GM23338 (cell line): Measurements from ENCODE around the gene ZNF426. TPM values are rescaled to one million over a fixed set of nuclear protein-coding genes. Genes with fewer than 3 reads are reported as not detected.

Experiments used
- ATAC-seq: fragments of 200-7000 bp; cut with Tn5 transposase; 3 replicates; pipeline ENCODE4 v1.9.1; 2020
- DNase-seq: peaks from one replicate; pipeline ENCODE4 v3.0.0-alpha.2; 2015; ENCODE audit warnings: low spot score
- H2AFZ ChIP-seq: fragments of 200-600 bp; sonication (generic); 2 replicates; pipeline ENCODE4 v1.8.0; 2016; ENCODE audit warnings: antibody characterized with exemption, mild to moderate bottlenecking, moderate library complexity
- H3F3A ChIP-seq: fragments of 200-600 bp; sonication (generic); replicated peaks from 2 replicates; pipeline ENCODE4 v1.8.0; 2017; ENCODE audit warnings: antibody characterized with exemption, mixed run types, low read depth
- H3K27ac ChIP-seq: fragments of 200-600 bp; sonication (generic); 2 replicates; pipeline ENCODE4 v1.6.1; 2016; ENCODE audit warnings: low read depth
- H3K27me3 ChIP-seq: fragments of 200-600 bp; sonication (generic); 2 replicates; pipeline ENCODE4 v1.8.0; 2016; ENCODE audit warnings: mild to moderate bottlenecking, mixed run types, moderate library complexity; ENCODE audit not compliant: insufficient read depth
- H3K36me3 ChIP-seq: fragments of 200-600 bp; sonication (generic); 2 replicates; pipeline ENCODE4 v1.8.0; 2016; ENCODE audit warnings: mild to moderate bottlenecking; ENCODE audit not compliant: insufficient read depth
- H3K4me1 ChIP-seq: fragments of 200-600 bp; sonication (generic); 2 replicates; pipeline ENCODE4 v1.8.0; 2016; ENCODE audit warnings: mild to moderate bottlenecking, moderate library complexity; ENCODE audit not compliant: insufficient read depth
- H3K4me2 ChIP-seq: fragments of 200-600 bp; sonication (generic); 2 replicates; pipeline ENCODE4 v1.7.1; 2017; ENCODE audit warnings: mixed run types
- H3K4me3 ChIP-seq: fragments of 200-600 bp; sonication (generic); 2 replicates; pipeline ENCODE4 v1.6.1; 2016; ENCODE audit warnings: mixed run types
- H3K79me2 ChIP-seq: fragments of 200-600 bp; sonication (generic); replicated peaks from 2 replicates; pipeline ENCODE4 v1.8.0; 2017; ENCODE audit warnings: mild to moderate bottlenecking; ENCODE audit not compliant: insufficient read depth
- H3K9me2 ChIP-seq: fragments of 200-600 bp; sonication (generic); 2 replicates; pipeline ENCODE4 v1.8.0; 2017; ENCODE audit not compliant: insufficient read depth
- H4K20me1 ChIP-seq: fragments of 200-600 bp; sonication (generic); replicated peaks from 2 replicates; pipeline ENCODE4 v1.8.0; 2017; ENCODE audit warnings: mild to moderate bottlenecking; ENCODE audit not compliant: insufficient read depth
- H3K27ac Mint-ChIP-seq: 2 replicates; pipeline ENCODE4 v1.8.0; 2020; ENCODE audit warnings: inconsistent platforms, mild to moderate bottlenecking, moderate library complexity, mixed read lengths
- H3K27me3 Mint-ChIP-seq: 3 replicates; pipeline ENCODE4 v1.8.0; 2022; ENCODE audit warnings: low read depth, mild to moderate bottlenecking, moderate library complexity, mixed read lengths, inconsistent platforms; ENCODE audit not compliant: insufficient read depth, poor library complexity
- H3K36me3 Mint-ChIP-seq: 3 replicates; pipeline ENCODE4 v1.8.0; 2021; ENCODE audit warnings: low read depth, mild to moderate bottlenecking, inconsistent platforms, moderate library complexity, mixed read lengths
- H3K4me1 Mint-ChIP-seq: 3 replicates; pipeline ENCODE4 v1.8.0; 2020; ENCODE audit warnings: mild to moderate bottlenecking, inconsistent platforms, mixed read lengths
- H3K4me3 Mint-ChIP-seq: 3 replicates; pipeline ENCODE4 v1.8.0; 2021; ENCODE audit warnings: moderate library complexity, mild to moderate bottlenecking, inconsistent platforms, mixed read lengths
- H3K9me3 Mint-ChIP-seq: 3 replicates; pipeline ENCODE4 v1.8.0; 2020; ENCODE audit warnings: moderate library complexity, mild to moderate bottlenecking, inconsistent platforms, mixed read lengths
- CREB1 ChIP-seq: fragments of 250-450 bp; sonication (Bioruptor Pico); IDR thresholded peaks from 2 replicates; pipeline ENCODE4 v1.5.0; 2020; ENCODE audit warnings: low read depth, mild to moderate bottlenecking, moderate library complexity
- CTCF ChIP-seq, 2 experiments: fragments of 200-600 bp in 1 of 2; sonication (generic) in 1 of 2; conservative IDR thresholded peaks; 2 replicates each; pipeline versions ENCODE4 v1.5.1 to v1.6.1; 2016 to 2017; ENCODE audit warnings: antibody characterized with exemption in 2 of 2, low read depth in 2 of 2, mild to moderate bottlenecking in 2 of 2, moderate library complexity in 1 of 2
- EZH2 ChIP-seq: fragments of 200-600 bp; sonication (generic); IDR thresholded peaks from one replicate; pipeline ENCODE4 v1.8.0; 2017; ENCODE audit warnings: antibody characterized with exemption, mild to moderate bottlenecking, low read depth; ENCODE audit not compliant: unreplicated experiment
- EZH2phosphoT487 ChIP-seq: fragments of 200-600 bp; sonication (generic); IDR thresholded peaks from one replicate; pipeline ENCODE4 v1.8.1; 2018; ENCODE audit warnings: antibody characterized with exemption; ENCODE audit not compliant: unreplicated experiment
- JUNB ChIP-seq: IDR thresholded peaks from one replicate; pipeline ENCODE4 v1.6.1; 2016; ENCODE audit warnings: antibody characterized with exemption; ENCODE audit not compliant: unreplicated experiment
- POLR2AphosphoS5 ChIP-seq: IDR thresholded peaks from 2 replicates; pipeline ENCODE4 v1.6.1; 2016; ENCODE audit warnings: antibody characterized with exemption, low read depth
- STAT1 ChIP-seq: IDR thresholded peaks from one replicate; pipeline ENCODE4 v1.6.1; 2016; ENCODE audit warnings: antibody characterized with exemption; ENCODE audit not compliant: unreplicated experiment
- ZNF114 ChIP-seq: fragments of 250-450 bp; sonication (Bioruptor Pico); IDR thresholded peaks from 2 replicates; pipeline ENCODE4 v1.5.0; 2020; ENCODE audit warnings: mild to moderate bottlenecking, moderate library complexity
- long read RNA-seq: library from polyadenylated mRNA; unstranded; transcript quantifications from one replicate; pipeline ENCODE4 v2.0.0, GENCODE V29; 2020; ENCODE audit not compliant: unreplicated experiment
- polyA plus RNA-seq: library from polyadenylated mRNA; unstranded; fragments of >200 nt; fragmentation: Nextera tagmentation; extraction: Ambion mirVana; gene quantifications from 2 replicates; pipeline ENCODE4 v1.2.1, GENCODE V29; 2016
- total RNA-seq: library from RNA; depleted of rRNA; stranded (reverse); fragments of >200 nt; shearing (Covaris generic); gene quantifications from 2 replicates; pipeline ENCODE4 v1.2.3, GENCODE V29; 2014; rRNA removed
- TF ChIP-seq, protein P1 (sequence below): IDR thresholded peaks from 2 replicates; pipeline ENCODE4 v1.6.1; 2016; ENCODE audit warnings: antibody characterized with exemption

The ZNF426 gene
- 20.0 and 22.7 TPM in 2 replicates for total RNA-seq
- polyA plus RNA-seq = 10.5 and 11.0 TPM in 2 replicates
- long read RNA-seq, full-length matches to known transcripts = 9 of 25 reads
- long read RNA-seq, partial matches to known transcripts = 7 of 25 reads
- long read RNA-seq, other reads (novel, unspliced or antisense) = 9 of 25 reads

DNA sequence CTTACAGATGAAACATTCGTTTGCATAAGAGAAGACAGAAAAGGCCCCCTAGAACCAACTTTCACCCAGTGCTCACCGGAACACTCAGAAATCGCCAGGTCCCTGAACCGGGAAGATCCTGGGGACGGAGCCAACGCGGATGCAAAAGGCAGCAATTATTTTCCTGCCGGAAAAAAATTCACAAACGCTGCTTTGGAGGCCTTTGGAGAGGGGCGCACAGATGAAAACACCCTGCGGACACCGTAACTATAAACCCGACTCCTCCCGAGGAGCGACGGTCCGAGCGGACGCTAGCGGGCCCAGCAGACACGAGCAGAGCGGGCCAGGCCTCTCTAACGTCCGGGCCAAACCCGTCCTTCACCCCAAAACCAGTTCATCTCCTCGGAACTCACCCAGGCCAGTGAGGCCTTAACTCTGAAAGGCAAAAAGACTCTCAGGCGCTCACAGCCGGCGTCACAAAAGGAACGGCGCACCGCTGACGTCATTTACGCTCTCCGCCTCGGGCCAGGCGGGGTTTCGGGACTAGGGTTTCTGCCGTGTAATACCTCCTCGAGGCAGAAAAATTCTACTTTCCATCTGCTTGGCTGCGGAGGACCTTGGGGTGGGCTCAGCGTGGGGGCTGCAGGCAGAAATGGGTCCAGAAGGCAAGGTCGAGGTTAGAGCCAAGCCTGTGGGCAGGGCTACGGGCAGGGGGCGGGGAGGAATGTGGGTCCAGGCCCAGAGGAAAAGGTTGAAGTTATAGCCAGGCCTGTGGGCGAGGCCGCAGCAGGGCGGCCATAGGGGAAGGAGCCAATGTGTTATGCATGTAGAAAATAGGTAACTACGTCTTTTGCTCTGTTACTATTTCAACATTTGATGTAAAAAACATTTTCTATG, at the start of gene ZNF426:
Gene ZNF426 (minus strand): TSS at position 463 of the 876 bp plus-strand sequence. CDS start 2,413 bp downstream, outside the sequence.
- no peaks in the 10 kb centered on the region for H4K20me1 ChIP-seq
- peaks cover 52% of the 10 kb centered on the region for H3K9me3 Mint-ChIP-seq
- H3K9me2 ChIP-seq = peaks cover 4% of the 10 kb centered on the region; the same call in 1 of the 2 replicates

GRCh38 chr19:9586764-9587163, 48.3 kb upstream of the ZNF426 start:
- DNase-seq = peak; percentile 91
- Mint-ChIP-seq H3K4me3 (no peak overlapping the region), H3K9me3 (peaks cover 13% of the 10 kb centered on the region; the same call in 2 of the 3 replicates), H3K27me3 (peaks cover 20% of the 10 kb centered on the region), H3K27ac (no peak overlapping the region), H3K4me1 (peaks cover 26% of the 10 kb centered on the region), H3K36me3 (peaks cover 18% of the 10 kb centered on the region)
- H3K79me2 ChIP-seq = peaks cover 38% of the 10 kb centered on the region
- no peak overlapping the region for H3K27ac ChIP-seq
- peaks cover 11% of the 10 kb centered on the region; the same call in 1 of the 2 replicates for H3K9me2 ChIP-seq
- TF ChIP-seq ZNF114 (CRISPR knock-in tag) (no peak), EZH2phosphoT487 (no peak), CTCF (conservative IDR thresholded peaks at IDR 0.05; ENCODE audit: low read depth in 2 of 2) (peak; percentile 92 to 93), JUNB (no peak)
- TF ChIP-seq, protein P1, sequence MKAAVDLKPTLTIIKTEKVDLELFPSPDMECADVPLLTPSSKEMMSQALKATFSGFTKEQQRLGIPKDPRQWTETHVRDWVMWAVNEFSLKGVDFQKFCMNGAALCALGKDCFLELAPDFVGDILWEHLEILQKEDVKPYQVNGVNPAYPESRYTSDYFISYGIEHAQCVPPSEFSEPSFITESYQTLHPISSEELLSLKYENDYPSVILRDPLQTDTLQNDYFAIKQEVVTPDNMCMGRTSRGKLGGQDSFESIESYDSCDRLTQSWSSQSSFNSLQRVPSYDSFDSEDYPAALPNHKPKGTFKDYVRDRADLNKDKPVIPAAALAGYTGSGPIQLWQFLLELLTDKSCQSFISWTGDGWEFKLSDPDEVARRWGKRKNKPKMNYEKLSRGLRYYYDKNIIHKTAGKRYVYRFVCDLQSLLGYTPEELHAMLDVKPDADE = no peak
- H3K36me3 ChIP-seq = no peaks in the 10 kb centered on the region
- no peaks in the 10 kb centered on the region for H3F3A ChIP-seq
- peaks cover 2% of the 10 kb centered on the region for H4K20me1 ChIP-seq
- H3K4me3 ChIP-seq = no peak overlapping the region
- no peak overlapping the region for H2AFZ ChIP-seq
- peak; percentile 44 for ATAC-seq
- peaks cover 28% of the 10 kb centered on the region for H3K4me1 ChIP-seq
- H3K27me3 ChIP-seq = no peaks in the 10 kb centered on the region
- H3K4me2 ChIP-seq = no peak overlapping the region

More for the DNA sequence above, at the start of gene ZNF426:
- Mint-ChIP-seq H3K4me3 (peak within 1 kb of the TSS; percentile 100), H3K36me3 (peaks cover 60% of the 10 kb centered on the region), H3K4me1 (peaks cover 5% of the 10 kb centered on the region; the same call in 2 of the 3 replicates), H3K27ac (peak within 1 kb of the TSS; percentile 100), H3K27me3 (peaks cover 13% of the 10 kb centered on the region)
- Histone ChIP-seq H3K27ac (peak within 1 kb of the TSS; percentile 98), H3K4me1 (0 out of 2 replicates have a peak, but pooled peaks cover 3% of the 10 kb centered on the region), H3K79me2 (peaks cover 26% of the 10 kb centered on the region), H3F3A (no peaks in the 10 kb centered on the region), H3K4me2 (peak within 1 kb of the TSS; percentile 76), H2AFZ (peak within 1 kb of the TSS; percentile 80), H3K27me3 (no peaks in the 10 kb centered on the region), H3K4me3 (peak within 1 kb of the TSS; percentile 86), H3K36me3 (peaks cover 30% of the 10 kb centered on the region)
- ATAC-seq (peak; percentile 97), DNase-seq (peak; percentile 96)
- TF ChIP-seq EZH2 (no peak), EZH2phosphoT487 (no peak), STAT1 (no peak), CTCF (conservative IDR thresholded peaks at IDR 0.05; ENCODE audit: low read depth in 2 of 2) (no peak), CREB1 (CRISPR knock-in tag) (peak; percentile 99), ZNF114 (CRISPR knock-in tag) (no peak), JUNB (no peak), POLR2AphosphoS5 (peak; percentile 83)
- TF ChIP-seq, protein P1 = peak; percentile 54
